Activated T-cell treated with anti-CD3 and anti-CD28 coated beads, Interleukin-2, amount 50 U/mL, for 72 hours (primary cell): ENCODE measurements around the gene FBXL2. TPM values are rescaled to one million over a fixed set of nuclear protein-coding genes. Genes with fewer than 3 reads are reported as not detected.

Source experiments
- ATAC-seq, 2 donors: fragments of 150-1000 bp; cut with Tn5 transposase; replicated peaks in 1 of 2; 2 replicates each; pipeline ENCODE4 v1.10.0; 2021; ENCODE audit warnings: moderate library complexity in 2 of 2, mild to moderate bottlenecking in 1 of 2
- DNase-seq, 2 donors: peaks; one replicate each; pipeline ENCODE4 v3.0.0; 2021 to 2022; ENCODE audit warnings: mixed read lengths in 1 of 2
- H3K27ac Mint-ChIP-seq: one replicate; pipeline ENCODE4 v1.8.0; 2022; ENCODE audit warnings: mild to moderate bottlenecking, moderate library complexity, mixed read lengths
- H3K27me3 Mint-ChIP-seq: one replicate; pipeline ENCODE4 v1.8.0; 2022; ENCODE audit warnings: low read depth, mixed read lengths
- H3K36me3 Mint-ChIP-seq, 2 donors: one replicate each; pipeline ENCODE4 v1.8.0; 2022; ENCODE audit warnings: mixed read lengths in 2 of 2, mild to moderate bottlenecking in 1 of 2; ENCODE audit not compliant: insufficient read depth in 2 of 2
- H3K4me1 Mint-ChIP-seq: one replicate; pipeline ENCODE4 v1.8.0; 2022; ENCODE audit warnings: low read depth, mixed read lengths
- H3K4me3 Mint-ChIP-seq, 2 donors: one replicate each; pipeline ENCODE4 v1.8.0; 2022; ENCODE audit warnings: mild to moderate bottlenecking in 2 of 2, mixed read lengths in 2 of 2, moderate library complexity in 2 of 2
- H3K9me3 Mint-ChIP-seq, 2 donors: one replicate each; pipeline ENCODE4 v1.8.0; 2022; ENCODE audit warnings: mixed read lengths in 2 of 2
- total RNA-seq, 2 donors: library from RNA; stranded (reverse); gene quantifications; one replicate each; pipeline ENCODE4 v1.2.3, GENCODE V29; 2022

Gene FBXL2
- total RNA-seq, 2 donors from 2014 or later, result 0.09 TPM; not detected in 1

- peaks cover 2% of the 10 kb centered on the region in 2 donors for H3K36me3 Mint-ChIP-seq
- DNase-seq (no peak), ATAC-seq (no peak)
- H3K27ac Mint-ChIP-seq, result no peak overlapping the region
- H3K4me1 Mint-ChIP-seq, result no peaks in the 10 kb centered on the region
- H3K27me3 Mint-ChIP-seq, result peaks cover 8% of the 10 kb centered on the region
- H3K9me3 Mint-ChIP-seq, result peaks cover 2 to 4% of the 10 kb centered on the region in 2 donors
- no peak overlapping the region for H3K4me3 Mint-ChIP-seq
Observed at GRCh38 chr3:33269385-33269784, 7.9 kb upstream of the FBXL2 start.

GRCh38 chr3:33271324-33271723 lies 5.9 kb upstream of the FBXL2 start:
- Mint-ChIP-seq H3K4me3 (no peak overlapping the region), H3K36me3 (peaks cover 0 to 2% of the 10 kb centered on the region in 2 donors), H3K27ac (no peak overlapping the region), H3K4me1 (no peaks in the 10 kb centered on the region), H3K9me3 (no peaks in the 10 kb centered on the region), H3K27me3 (peaks cover 6% of the 10 kb centered on the region)
- DNase-seq (no peak), ATAC-seq (no peak)

GRCh38 chr3:33273628-33274027 lies 3.6 kb upstream of the FBXL2 start:
- no peak for ATAC-seq
- H3K36me3 Mint-ChIP-seq, result peaks cover 0 to 3% of the 10 kb centered on the region in 2 donors
- H3K27me3 Mint-ChIP-seq, result peaks cover 14% of the 10 kb centered on the region
- no peaks in the 10 kb centered on the region for H3K9me3 Mint-ChIP-seq
- DNase-seq, result no peak
- H3K4me1 Mint-ChIP-seq, result peaks cover 10% of the 10 kb centered on the region
- H3K27ac Mint-ChIP-seq, result no peak overlapping the region
- H3K4me3 Mint-ChIP-seq, result no peak overlapping the region

GRCh38 chr3:33278163-33278562 lies 921 bp downstream of the FBXL2 start:
- no peak overlapping the region for H3K27ac Mint-ChIP-seq
- H3K4me3 Mint-ChIP-seq, result peak overlapping the region; percentile 40 to 75
- ATAC-seq, result no peak
- H3K9me3 Mint-ChIP-seq, result no peaks in the 10 kb centered on the region
- no peak for DNase-seq
- peaks cover 32% of the 10 kb centered on the region for H3K27me3 Mint-ChIP-seq
- peaks cover 0 to 3% of the 10 kb centered on the region in 2 donors for H3K36me3 Mint-ChIP-seq
- H3K4me1 Mint-ChIP-seq, result peaks cover 10% of the 10 kb centered on the region

- no peak overlapping the region for H3K27ac Mint-ChIP-seq
- peaks cover 11 to 14% of the 10 kb centered on the region in 2 donors for H3K9me3 Mint-ChIP-seq
- peaks cover 2 to 6% of the 10 kb centered on the region in 2 donors for H3K36me3 Mint-ChIP-seq
- DNase-seq, result no peak
- ATAC-seq, result no peak
- no peaks in the 10 kb centered on the region for H3K4me1 Mint-ChIP-seq
- H3K4me3 Mint-ChIP-seq, result no peak overlapping the region
- H3K27me3 Mint-ChIP-seq, result peaks cover 31% of the 10 kb centered on the region
Observed at GRCh38 chr3:33287672-33288282, 10.5 kb downstream of the FBXL2 start.

GRCh38 chr3:33299395-33300081 lies 22.3 kb downstream of the FBXL2 start:
- Mint-ChIP-seq H3K9me3 (no peaks in the 10 kb centered on the region), H3K27ac (no peak overlapping the region), H3K4me3 (no peak overlapping the region), H3K36me3 (no peaks in the 10 kb centered on the region), H3K27me3 (no peaks in the 10 kb centered on the region), H3K4me1 (no peaks in the 10 kb centered on the region)
- ATAC-seq (no peak), DNase-seq (no peak)

- DNase-seq (no peak), ATAC-seq (no peak)
- H3K4me1 Mint-ChIP-seq, result no peaks in the 10 kb centered on the region
- no peak overlapping the region for H3K4me3 Mint-ChIP-seq
- peaks cover 13% of the 10 kb centered on the region for H3K27me3 Mint-ChIP-seq
- H3K27ac Mint-ChIP-seq, result no peak overlapping the region
- peaks cover 6 to 8% of the 10 kb centered on the region in 2 donors for H3K36me3 Mint-ChIP-seq
- peaks cover 2 to 7% of the 10 kb centered on the region in 2 donors for H3K9me3 Mint-ChIP-seq
Observed at GRCh38 chr3:33312361-33312760, 35.1 kb downstream of the FBXL2 start.

GRCh38 chr3:33313331-33313730 lies 36.1 kb downstream of the FBXL2 start:
- H3K4me1 Mint-ChIP-seq, result peaks cover 4% of the 10 kb centered on the region
- DNase-seq (no peak), ATAC-seq (no peak)
- no peak overlapping the region for H3K4me3 Mint-ChIP-seq
- H3K27ac Mint-ChIP-seq, result no peak overlapping the region
- peaks cover 17% of the 10 kb centered on the region for H3K27me3 Mint-ChIP-seq
- peaks cover 6 to 8% of the 10 kb centered on the region in 2 donors for H3K36me3 Mint-ChIP-seq
- H3K9me3 Mint-ChIP-seq, result peaks cover 2 to 7% of the 10 kb centered on the region in 2 donors

- ATAC-seq (no peak), DNase-seq (no peak)
- Mint-ChIP-seq H3K4me1 (peaks cover 7% of the 10 kb centered on the region), H3K4me3 (no peak overlapping the region), H3K9me3 (peaks cover 2 to 7% of the 10 kb centered on the region in 2 donors), H3K27me3 (peaks cover 21% of the 10 kb centered on the region), H3K36me3 (peaks cover 6 to 8% of the 10 kb centered on the region in 2 donors), H3K27ac (no peak overlapping the region)
Observed at GRCh38 chr3:33314993-33315392, 37.8 kb downstream of the FBXL2 start.

- Mint-ChIP-seq H3K27ac (no peak overlapping the region), H3K9me3 (peaks cover 2 to 7% of the 10 kb centered on the region in 2 donors), H3K4me1 (peaks cover 7% of the 10 kb centered on the region), H3K4me3 (no peak overlapping the region), H3K36me3 (peaks cover 6 to 8% of the 10 kb centered on the region in 2 donors), H3K27me3 (peaks cover 21% of the 10 kb centered on the region)
- no peak for DNase-seq
- no peak for ATAC-seq
Observed at GRCh38 chr3:33315826-33316225, 38.6 kb downstream of the FBXL2 start.

GRCh38 chr3:33317963-33318709 lies 40.9 kb downstream of the FBXL2 start:
- Mint-ChIP-seq H3K36me3 (no peaks in the 10 kb centered on the region), H3K27me3 (peaks cover 21% of the 10 kb centered on the region), H3K27ac (no peak overlapping the region), H3K9me3 (no peaks in the 10 kb centered on the region), H3K4me1 (peaks cover 7% of the 10 kb centered on the region), H3K4me3 (no peak overlapping the region)
- ATAC-seq, result no peak
- DNase-seq, result no peak

GRCh38 chr3:33318710-33319380 lies 41.6 kb downstream of the FBXL2 start:
- ATAC-seq, result no peak
- Mint-ChIP-seq H3K4me1 (peaks cover 7% of the 10 kb centered on the region), H3K9me3 (no peaks in the 10 kb centered on the region), H3K27ac (no peak overlapping the region), H3K36me3 (no peaks in the 10 kb centered on the region), H3K4me3 (no peak overlapping the region), H3K27me3 (peaks cover 24% of the 10 kb centered on the region)
- no peak for DNase-seq

GRCh38 chr3:33322412-33322811 lies 45.2 kb downstream of the FBXL2 start:
- Mint-ChIP-seq H3K4me3 (no peak overlapping the region), H3K27me3 (peaks cover 20% of the 10 kb centered on the region), H3K36me3 (no peaks in the 10 kb centered on the region), H3K9me3 (no peaks in the 10 kb centered on the region), H3K4me1 (peaks cover 7% of the 10 kb centered on the region), H3K27ac (no peak overlapping the region)
- DNase-seq (no peak), ATAC-seq (no peak)
